Right atrium auricular region (tissue), 2 donors: ENCODE results near the gene ARHGAP32. TPM values are rescaled to one million over a fixed set of nuclear protein-coding genes. Genes with fewer than 3 reads are reported as not detected.

ENCODE experiments used
- DNase-seq: peaks from one replicate; pipeline ENCODE4 v3.0.0-alpha.2; 2019; ENCODE audit warnings: low spot score
- H3K27ac ChIP-seq, 2 donors: fragments of 200-600 bp; sonication (generic); 1 replicate in 1 of 2; 2 replicates in 1 of 2; pipeline ENCODE4 v1.5.1; 2016 to 2019
- H3K27me3 ChIP-seq, 2 donors: fragments of 200-600 bp; sonication (generic); one replicate each; pipeline versions ENCODE4 v1.5.1 to v1.6.0; 2017 to 2019
- H3K36me3 ChIP-seq: fragments of 200-600 bp; sonication (generic); one replicate; pipeline ENCODE4 v1.5.1; 2016
- H3K4me1 ChIP-seq, 2 donors: fragments of 200-600 bp; sonication (generic); one replicate each; pipeline versions ENCODE4 v1.5.1 to v1.6.0; 2017 to 2019
- H3K4me3 ChIP-seq, 2 donors: fragments of 200-600 bp; sonication (generic); 1 replicate in 1 of 2; 2 replicates in 1 of 2; pipeline ENCODE4 v1.5.1; 2017 to 2019; ENCODE audit warnings: mild to moderate bottlenecking in 1 of 2, moderate library complexity in 1 of 2
- H3K9me3 ChIP-seq, 2 donors: fragments of 200-600 bp; sonication (generic); one replicate each; pipeline ENCODE4 v1.5.1; 2019
- total RNA-seq, 2 donors: library from RNA; depleted of rRNA; stranded (reverse); fragments of >200 nt; gene quantifications; one replicate each; pipeline ENCODE4 v1.1.0, GENCODE V29; 2016
- TF ChIP-seq, protein P1 (sequence below), 2 donors: fragments of 200-600 bp; sonication (generic); IDR thresholded peaks; one replicate each; pipeline ENCODE4 v1.5.1; 2019; ENCODE audit warnings: antibody characterized with exemption in 2 of 2

Gene ARHGAP32
- total RNA-seq, 2 donors from 2014 or later: 5.2 to 10.5 TPM

GRCh38 chr11:128938156-128938885 is 253.8 kb downstream of the ARHGAP32 start:
- no peaks in the 10 kb centered on the region for H3K36me3 ChIP-seq
- no peak overlapping the region for H3K27ac ChIP-seq
- no peak for DNase-seq
- TF ChIP-seq, protein P1, sequence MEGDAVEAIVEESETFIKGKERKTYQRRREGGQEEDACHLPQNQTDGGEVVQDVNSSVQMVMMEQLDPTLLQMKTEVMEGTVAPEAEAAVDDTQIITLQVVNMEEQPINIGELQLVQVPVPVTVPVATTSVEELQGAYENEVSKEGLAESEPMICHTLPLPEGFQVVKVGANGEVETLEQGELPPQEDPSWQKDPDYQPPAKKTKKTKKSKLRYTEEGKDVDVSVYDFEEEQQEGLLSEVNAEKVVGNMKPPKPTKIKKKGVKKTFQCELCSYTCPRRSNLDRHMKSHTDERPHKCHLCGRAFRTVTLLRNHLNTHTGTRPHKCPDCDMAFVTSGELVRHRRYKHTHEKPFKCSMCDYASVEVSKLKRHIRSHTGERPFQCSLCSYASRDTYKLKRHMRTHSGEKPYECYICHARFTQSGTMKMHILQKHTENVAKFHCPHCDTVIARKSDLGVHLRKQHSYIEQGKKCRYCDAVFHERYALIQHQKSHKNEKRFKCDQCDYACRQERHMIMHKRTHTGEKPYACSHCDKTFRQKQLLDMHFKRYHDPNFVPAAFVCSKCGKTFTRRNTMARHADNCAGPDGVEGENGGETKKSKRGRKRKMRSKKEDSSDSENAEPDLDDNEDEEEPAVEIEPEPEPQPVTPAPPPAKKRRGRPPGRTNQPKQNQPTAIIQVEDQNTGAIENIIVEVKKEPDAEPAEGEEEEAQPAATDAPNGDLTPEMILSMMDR (IDR thresholded peaks at IDR 0.05): no peak
- H3K27me3 ChIP-seq: no peaks in the 10 kb centered on the region
- no peak overlapping the region for H3K4me3 ChIP-seq
- H3K4me1 ChIP-seq: no peaks in the 10 kb centered on the region
- H3K9me3 ChIP-seq: no peaks in the 10 kb centered on the region

DNA sequence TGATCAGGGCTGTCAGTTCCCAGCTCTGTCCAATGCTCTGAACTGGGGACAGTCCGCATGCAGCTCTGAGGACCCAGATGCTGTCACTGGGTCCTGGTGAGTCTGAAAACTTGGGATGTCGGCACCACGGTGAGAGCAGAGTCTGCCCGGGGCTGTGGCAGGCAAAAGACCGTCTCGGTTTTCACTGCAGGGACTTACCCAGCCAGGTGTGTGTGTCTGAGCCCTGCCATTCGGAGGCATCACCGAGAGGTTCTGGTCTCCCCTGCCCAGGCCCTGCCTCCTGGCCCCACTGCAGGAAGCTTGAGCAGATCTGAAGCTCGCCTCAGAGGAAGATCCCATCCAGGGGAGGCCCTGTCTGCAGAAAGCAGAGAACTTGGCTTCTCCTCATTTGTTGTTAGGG is 254.6 kb downstream of the ARHGAP32 start:
- Histone ChIP-seq H3K36me3 (no peaks in the 10 kb centered on the region), H3K4me1 (no peaks in the 10 kb centered on the region), H3K9me3 (no peaks in the 10 kb centered on the region), H3K4me3 (no peak overlapping the region), H3K27ac (no peak overlapping the region), H3K27me3 (no peaks in the 10 kb centered on the region)
- TF ChIP-seq, protein P1 (IDR thresholded peaks at IDR 0.05): no peak
- no peak for DNase-seq

GRCh38 chr11:128936606-128937251 is 255.4 kb downstream of the ARHGAP32 start:
- Histone ChIP-seq H3K9me3 (no peaks in the 10 kb centered on the region), H3K36me3 (no peaks in the 10 kb centered on the region), H3K27ac (no peak overlapping the region), H3K27me3 (no peaks in the 10 kb centered on the region), H3K4me3 (no peak overlapping the region), H3K4me1 (no peaks in the 10 kb centered on the region)
- no peak for DNase-seq
- TF ChIP-seq, protein P1 (IDR thresholded peaks at IDR 0.05): no peak

GRCh38 chr11:128934926-128935325 is 257.2 kb downstream of the ARHGAP32 start:
- H3K27ac ChIP-seq: no peak overlapping the region
- H3K36me3 ChIP-seq: no peaks in the 10 kb centered on the region

GRCh38 chr11:128934351-128934750 is 257.8 kb downstream of the ARHGAP32 start:
- Histone ChIP-seq H3K27ac (no peak overlapping the region), H3K9me3 (no peaks in the 10 kb centered on the region), H3K4me3 (no peak overlapping the region), H3K4me1 (no peaks in the 10 kb centered on the region), H3K36me3 (no peaks in the 10 kb centered on the region), H3K27me3 (no peaks in the 10 kb centered on the region)
- TF ChIP-seq, protein P1 (IDR thresholded peaks at IDR 0.05): no peak
- no peak for DNase-seq

More at GRCh38 chr11:128934926-128935325, 257.2 kb downstream of the ARHGAP32 start:
- Histone ChIP-seq H3K27me3 (no peaks in the 10 kb centered on the region), H3K9me3 (no peaks in the 10 kb centered on the region), H3K4me3 (no peak overlapping the region), H3K4me1 (no peaks in the 10 kb centered on the region)
- DNase-seq: no peak
- TF ChIP-seq, protein P1 (IDR thresholded peaks at IDR 0.05): no peak
